Endothelial cell of umbilical vein (primary cell): ENCODE data around the gene MYH11. TPM values are rescaled to one million over a fixed set of nuclear protein-coding genes. Genes with fewer than 3 reads are reported as not detected.

Experiments used
- BruUV-seq: library from RNA; stranded (reverse); fragments of 400-500 nt; replicated peaks from 2 replicates; lab custom pipeline; 2021; lab: Mats Ljungman, UMichigan
- CTCF ChIA-PET: fragments of 300-600, 350-600 bp; sonication (Branson Sonifier 250); formaldehyde crosslinking; loops from one replicate; lab custom pipeline; 2021; ENCODE audit warnings: antibody characterized with exemption, inconsistent platforms; lab: Charles Lee
- POLR2A ChIA-PET: fragments of 300-600, 350-600 bp; sonication (Branson Sonifier 250); formaldehyde crosslinking; loops from one replicate; lab custom pipeline; 2021; ENCODE audit warnings: antibody characterized with exemption, inconsistent platforms; lab: Charles Lee
- DNase-seq: peaks from one replicate; pipeline ENCODE4 v3.0.0-alpha.2; 2011; ENCODE audit warnings: low read depth, low spot score
- FAIRE-seq: peaks from 2 replicates; lab custom pipeline; 2011; peaks lifted over from hg19 to GRCh38; lab: Jason Lieb, UNC
- H2AFZ ChIP-seq: 2 replicates; pipeline ENCODE4 v1.6.0; 2012; ENCODE audit warnings: low read depth, low read length, control low read depth, inconsistent platforms
- H3K27ac ChIP-seq: 2 replicates; pipeline ENCODE4 v1.5.1; 2011; ENCODE audit warnings: low read depth, mild to moderate bottlenecking, control low read depth, low read length, moderate library complexity; ENCODE audit not compliant: insufficient read depth
- H3K27me3 ChIP-seq, 2 experiments: 2 replicates each; pipeline versions ENCODE4 v1.6.0 to v1.6.1; 2011; ENCODE audit warnings: low read length in 2 of 2, mixed read lengths in 1 of 2; ENCODE audit not compliant: control insufficient read depth in 2 of 2, insufficient read depth in 2 of 2
- H3K36me3 ChIP-seq, 2 experiments: 2 replicates in 1 of 2; 3 replicates in 1 of 2; pipeline ENCODE4 v1.5.1; 2011; ENCODE audit warnings: low read length in 2 of 2, mild to moderate bottlenecking in 1 of 2, moderate library complexity in 1 of 2; ENCODE audit not compliant: control insufficient read depth in 2 of 2, insufficient read depth in 2 of 2; ENCODE audit errors: extremely low read depth in 1 of 2
- H3K4me1 ChIP-seq: 3 replicates; pipeline ENCODE4 v1.5.1; 2011; ENCODE audit warnings: mild to moderate bottlenecking, low read length; ENCODE audit not compliant: control insufficient read depth, insufficient read depth; ENCODE audit errors: extremely low read depth
- H3K4me2 ChIP-seq: 2 replicates; pipeline ENCODE4 v1.6.1; 2011; ENCODE audit warnings: low read length, control low read depth, mixed read lengths; ENCODE audit not compliant: insufficient read depth
- H3K4me3 ChIP-seq, 3 experiments: fragments of 200-600 bp in 1 of 3; sonication (generic), shearing (Covaris generic) in 1 of 3; replicated peaks in 1 of 3; 2 replicates each; pipeline ENCODE4 v1.5.1; 2011 to 2016; ENCODE audit warnings: control low read depth in 3 of 3, low read length in 3 of 3, mild to moderate bottlenecking in 2 of 3, inconsistent platforms in 1 of 3, low read depth in 1 of 3, moderate library complexity in 1 of 3; ENCODE audit not compliant: insufficient read depth in 1 of 3
- H3K79me2 ChIP-seq: 2 replicates; pipeline ENCODE4 v1.6.0; 2012; ENCODE audit warnings: low read length, inconsistent platforms; ENCODE audit not compliant: control insufficient read depth, insufficient read depth
- H3K9ac ChIP-seq: replicated peaks from 2 replicates; pipeline ENCODE3; 2011; ENCODE audit warnings: low read length, control low read depth; ENCODE audit not compliant: insufficient read depth; ENCODE audit errors: extremely low read depth
- H3K9me1 ChIP-seq: replicated peaks from 3 replicates; pipeline ENCODE4 v1.6.0; 2011; ENCODE audit warnings: mild to moderate bottlenecking, low read length; ENCODE audit not compliant: control insufficient read depth, insufficient read depth; ENCODE audit errors: extremely low read depth
- H3K9me3 ChIP-seq: replicated peaks from 2 replicates; pipeline ENCODE4 v1.5.1; 2012; ENCODE audit warnings: low read length, inconsistent platforms; ENCODE audit not compliant: control insufficient read depth, insufficient read depth
- H4K20me1 ChIP-seq: replicated peaks from 2 replicates; pipeline ENCODE3; 2011; ENCODE audit warnings: mild to moderate bottlenecking, low read length; ENCODE audit not compliant: control insufficient read depth, insufficient read depth; ENCODE audit errors: extremely low read depth
- CTCF ChIP-seq, 2 donors: IDR thresholded peaks; 1 replicate in 1 of 2; 2 replicates in 1 of 2; pipeline ENCODE4 v1.5.1; 2011; ENCODE audit warnings: low read length in 2 of 2, mild to moderate bottlenecking in 2 of 2, moderate library complexity in 2 of 2, control low read depth in 1 of 2, inconsistent platforms in 1 of 2, low read depth in 1 of 2; ENCODE audit not compliant: insufficient read depth in 1 of 2; ENCODE audit errors: extremely low read depth in 1 of 2
- EZH2 ChIP-seq: IDR thresholded peaks from 2 replicates; pipeline ENCODE4 v1.6.1; 2012; ENCODE audit warnings: borderline replicate concordance, low read depth, mild to moderate bottlenecking, moderate library complexity, low read length, inconsistent platforms; ENCODE audit not compliant: severe bottlenecking
- FOS ChIP-seq: IDR thresholded peaks from 2 replicates; pipeline ENCODE4 v1.6.1; 2011; ENCODE audit warnings: mild to moderate bottlenecking, low read length, moderate library complexity, borderline replicate concordance; ENCODE audit not compliant: insufficient read depth
- GATA2 ChIP-seq: IDR thresholded peaks from 2 replicates; pipeline ENCODE4 v1.7.0; 2011; ENCODE audit warnings: low read depth, mild to moderate bottlenecking, moderate library complexity, mixed read lengths, low read length; ENCODE audit not compliant: insufficient read length, insufficient read depth
- JUN ChIP-seq: IDR thresholded peaks from 2 replicates; pipeline ENCODE4 v1.6.1; 2011; ENCODE audit warnings: borderline replicate concordance, low read depth; ENCODE audit not compliant: insufficient read length, insufficient read depth
- MAX ChIP-seq: IDR thresholded peaks from 2 replicates; pipeline ENCODE4 v1.6.1; 2011; ENCODE audit not compliant: insufficient read depth, insufficient read length
- MYC ChIP-seq: IDR thresholded peaks from one replicate; pipeline ENCODE4 v1.6.1; 2011; ENCODE audit warnings: mild to moderate bottlenecking, low read depth, low read length
- POLR2A ChIP-seq: IDR thresholded peaks from 2 replicates; pipeline ENCODE4 v1.6.1; 2012; ENCODE audit warnings: low read depth, mild to moderate bottlenecking, control low read depth, low read length
- POLR2AphosphoS5 ChIP-seq: IDR thresholded peaks from 2 replicates; pipeline ENCODE4 v1.6.1; 2012; ENCODE audit warnings: low read depth, mild to moderate bottlenecking, control low read depth, low read length, moderate library complexity; ENCODE audit not compliant: insufficient read depth
- dilution Hi-C: fragments of 300-500 bp; cut with MboI; formaldehyde crosslinking; loops from one replicate; pipeline ENCODE4 v1.15.0; 2019; ENCODE audit warnings: low sequenced_read_pairs; ENCODE audit not compliant: extremely low pct_ligation_motif_present
- intact Hi-C: fragments of 100-400 bp; cut with micrococcal nuclease; formaldehyde crosslinking; loops from one replicate; pipeline ENCODE4 v1.10.0; 2022
- polyA plus RNA-seq, 4 experiments: library from polyadenylated mRNA; depleted of rRNA in 3 of 4; stranded (reverse) in 3 of 4; unstranded in 1 of 4; fragments of >200 nt; gene quantifications; 2 replicates each; pipeline versions ENCODE4 v1.2.1 to v1.2.3, GENCODE V29; 2011 to 2012; ENCODE audit warnings: missing spikeins in 1 of 4
- total RNA-seq: library from RNA; stranded (reverse); gene quantifications from 2 replicates; pipeline ENCODE4 v1.2.3, GENCODE V29; 2021

The MYH11 gene
- total and polyA plus RNA-seq, 2 donors (not counting 3 experiments of a cell fraction or from before 2014, with no cell fraction given), result not detected

- Histone ChIP-seq H3K36me3 (no peaks in the 10 kb centered on the region), H3K9me1 (no peaks in the 10 kb centered on the region), H3K79me2 (no peaks in the 10 kb centered on the region), H3K27me3 (peaks cover 2 to 3% of the 10 kb centered on the region in 2 experiments), H3K27ac (no peak overlapping the region), H2AFZ (no peak overlapping the region), H3K9ac (no peak overlapping the region), H3K4me2 (no peak overlapping the region), H3K4me3 (no peak overlapping the region), H3K4me1 (no peaks in the 10 kb centered on the region), H4K20me1 (no peaks in the 10 kb centered on the region), H3K9me3 (no peaks in the 10 kb centered on the region)
- no peak for DNase-seq
- TF ChIP-seq FOS, result no peak
- no peak for TF ChIP-seq MAX
- TF ChIP-seq EZH2, result no peak
- TF ChIP-seq CTCF (IDR thresholded peaks at IDR 0.05; ENCODE audit: extremely low read depth in 1 of 2, insufficient read depth in 1 of 2, low read depth in 1 of 2, low read length in 2 of 2), result no peak
- no peak for TF ChIP-seq JUN
- no peak for TF ChIP-seq MYC
- no peak for TF ChIP-seq POLR2A
- no peak for TF ChIP-seq POLR2AphosphoS5
- TF ChIP-seq GATA2, result no peak
- BruUV-seq, result no TSS peak
- intact Hi-C loops, result no loop called here
- no peak for FAIRE-seq
- dilution Hi-C loops, result no loop called here
- ChIA-PET POLR2A (no interaction called here), CTCF (interaction anchor here (1.0 to 2.3 kb wide), 2 partner anchors 53 kb away, joined by 3 to 23 read pairs; no protein-coding TSS in a partner anchor)
Measured at GRCh38 chr16:15769239-15769638, 87.6 kb downstream of the MYH11 start.
